GM12878 (cell line): ENCODE data around the gene WNT9A. TPM values are rescaled to one million over a fixed set of nuclear protein-coding genes. Genes with fewer than 3 reads are reported as not detected.

Experiments
- ATAC-seq: fragments of 200-7000 bp; cut with Tn5 transposase; 3 replicates; pipeline ENCODE4 v1.9.1; 2020; ENCODE audit warnings: mild to moderate bottlenecking, moderate library complexity
- BruUV-seq: library from RNA; stranded (reverse); fragments of 400-500 nt; replicated peaks from 2 replicates; lab custom pipeline; 2021; lab: Mats Ljungman, UMichigan
- CTCF ChIA-PET: fragments of 300-600 bp; sonication (Branson Sonifier 250); formaldehyde crosslinking; extraction: SDS; loops from one replicate; lab custom pipeline; 2021; ENCODE audit warnings: inconsistent platforms; lab: Yijun Ruan, JAX
- POLR2A ChIA-PET: fragments of 350-600 bp; formaldehyde crosslinking; extraction: SDS; loops from one replicate; lab custom pipeline; 2021; ENCODE audit warnings: inconsistent platforms; lab: Charles Lee
- RAD21 ChIA-PET: fragments of 300-600 bp; sonication (Branson Sonifier 250); formaldehyde crosslinking; loops from one replicate; lab custom pipeline; 2023; ENCODE audit warnings: antibody characterized with exemption; ENCODE audit not compliant: unreplicated experiment; lab: Charles Lee
- SMC1A ChIA-PET: fragments of 300-600 bp; sonication (Branson Sonifier 250); formaldehyde crosslinking; loops from one replicate; lab custom pipeline; 2023; ENCODE audit not compliant: unreplicated experiment, uncharacterized antibody; lab: Charles Lee
- DNase-seq: peaks from one replicate; pipeline ENCODE4 v3.0.0-alpha.2; 2011; ENCODE audit warnings: low read depth, low spot score
- FAIRE-seq: peaks from 3 replicates; lab custom pipeline; 2011; peaks lifted over from hg19 to GRCh38; lab: Jason Lieb, UNC
- H2AFZ ChIP-seq: 2 replicates; pipeline ENCODE4 v1.6.0; 2011; ENCODE audit warnings: low read depth, low read length, control low read depth; ENCODE audit not compliant: control insufficient read depth
- H3K27ac ChIP-seq: 2 replicates; pipeline ENCODE4 v1.5.1; 2011; ENCODE audit warnings: control low read depth; ENCODE audit not compliant: control insufficient read depth, insufficient read depth
- H3K27me3 ChIP-seq, 2 experiments: replicated peaks in 1 of 2; 2 replicates each; pipeline versions ENCODE4 v1.6.0 to v1.6.1; 2011; ENCODE audit warnings: low read length in 1 of 2; ENCODE audit not compliant: control insufficient read depth in 2 of 2, insufficient read depth in 2 of 2
- H3K36me3 ChIP-seq, 2 experiments: 2 replicates each; pipeline ENCODE4 v1.5.1; 2011; ENCODE audit warnings: low read length in 1 of 2; ENCODE audit not compliant: control insufficient read depth in 2 of 2, insufficient read depth in 2 of 2
- H3K4me1 ChIP-seq: 2 replicates; pipeline ENCODE4 v1.6.1; 2011; ENCODE audit warnings: mild to moderate bottlenecking, low read length, moderate library complexity, mixed read lengths; ENCODE audit not compliant: control insufficient read depth, insufficient read depth
- H3K4me2 ChIP-seq: 2 replicates; pipeline ENCODE4 v1.6.0; 2011; ENCODE audit warnings: control low read depth; ENCODE audit not compliant: control insufficient read depth, insufficient read depth
- H3K4me3 ChIP-seq: fragments of 200-600 bp; sonication (generic); 2 replicates; pipeline ENCODE4 v1.5.1; 2016
- H3K79me2 ChIP-seq: 2 replicates; pipeline ENCODE4 v1.6.0; 2011; ENCODE audit warnings: low read length; ENCODE audit not compliant: control insufficient read depth, insufficient read depth
- H3K9ac ChIP-seq: 2 replicates; pipeline ENCODE4 v1.8.0; 2011; ENCODE audit warnings: low read length, control low read depth, mixed read lengths; ENCODE audit not compliant: control insufficient read depth, insufficient read depth
- H3K9me3 ChIP-seq: replicated peaks from 3 replicates; pipeline ENCODE4 v1.5.1; 2011; ENCODE audit warnings: mild to moderate bottlenecking, low read length; ENCODE audit not compliant: control insufficient read depth, insufficient read depth
- H4K20me1 ChIP-seq: 2 replicates; pipeline ENCODE4 v1.6.0; 2011; ENCODE audit not compliant: control insufficient read depth, insufficient read depth
- BCL11A ChIP-seq: IDR thresholded peaks from 2 replicates; pipeline ENCODE4 v1.6.1; 2011; ENCODE audit warnings: low read depth, low read length
- FOS ChIP-seq: IDR thresholded peaks from 3 replicates; pipeline ENCODE4 v1.6.1; 2011; ENCODE audit warnings: borderline replicate concordance; ENCODE audit not compliant: insufficient read length; ENCODE audit errors: extremely low read depth
- IRF4 ChIP-seq: IDR thresholded peaks from 2 replicates; pipeline ENCODE4 v1.6.1; 2011; ENCODE audit warnings: low read depth, low read length
- SREBF1 ChIP-seq: IDR thresholded peaks from 2 replicates; pipeline ENCODE4 v1.6.1; 2012; ENCODE audit warnings: mild to moderate bottlenecking, low read length
- ZNF217 ChIP-seq: fragments of 450-650 bp; IDR thresholded peaks from 2 replicates; pipeline ENCODE4 v1.6.1; 2017; ENCODE audit warnings: antibody characterized with exemption, mild to moderate bottlenecking
- WGBS: methylation state at CpG from one replicate; pipeline ENCODE4 v1.1.6; 2016; ENCODE audit warnings: low lambda C conversion rate; ENCODE audit not compliant: insufficient replicate concordance, insufficient coverage; ENCODE audit errors: missing lambda C conversion rate; 5-methylcytosine and 5-hydroxymethylcytosine counted together
- in situ Hi-C: fragments of 300-500 bp; cut with MboI; formaldehyde crosslinking; loops from 9 replicates; pipeline ENCODE4 v1.14.3; 2018; ENCODE audit warnings: mixed read lengths
- intact Hi-C: fragments of 100-400 bp; cut with micrococcal nuclease; formaldehyde crosslinking; loops from one replicate; pipeline ENCODE4 v1.14.2; 2022; ENCODE audit not compliant: unreplicated experiment
- polyA plus RNA-seq, 11 experiments: library from polyadenylated mRNA; depleted of rRNA in 4 of 11; unstranded in 6 of 11; stranded (reverse) in 5 of 11; fragments of >200 nt; fragmentation: Nextera tagmentation in 4 of 11; fragmentation: Illumina TruSeq in 1 of 11; extraction: Ambion mirVana in 4 of 11; extraction: Trizol in 1 of 11; gene quantifications; 1 replicate in 1 of 11; 2 replicates in 10 of 11; pipeline versions ENCODE4 v1.2.1 to v1.2.3, GENCODE V29; 2011 to 2016; ENCODE audit warnings: inconsistent platforms in 2 of 11, missing spikeins in 2 of 11, low read depth in 1 of 11
- total RNA-seq, 4 experiments: library from RNA; depleted of rRNA in 3 of 4; stranded (reverse); fragments of >200 nt in 3 of 4; fragmentation: Illumina TruSeq in 1 of 4; extraction: Trizol in 1 of 4; gene quantifications; 2 replicates each; pipeline versions ENCODE4 v1.2.1 to v1.2.3, GENCODE V29; 2013 to 2021
- TF ChIP-seq, protein P1 (sequence below): fragments of 450-650 bp; IDR thresholded peaks from 2 replicates; pipeline ENCODE4 v1.6.1; 2017; ENCODE audit warnings: mild to moderate bottlenecking, moderate library complexity
- TF ChIP-seq, protein P2 (sequence below): IDR thresholded peaks from 2 replicates; pipeline ENCODE4 v1.6.1; 2011; ENCODE audit warnings: low read depth, low read length, improper control_type of control experiment, borderline replicate concordance
- TF ChIP-seq, protein P3 (sequence below): IDR thresholded peaks from 2 replicates; pipeline ENCODE4 v1.6.1; 2012; ENCODE audit warnings: mild to moderate bottlenecking, low read depth, low read length
- TF ChIP-seq, protein P4 (sequence below): fragments of 450-650 bp; IDR thresholded peaks from 2 replicates; pipeline ENCODE4 v1.6.1; 2017; ENCODE audit warnings: mild to moderate bottlenecking, moderate library complexity

WNT9A gene
- total and polyA plus RNA-seq, 10 of the 15 experiments (the other 5 are each of a cell fraction or from before 2014, with no cell fraction given): not detected

DNA sequence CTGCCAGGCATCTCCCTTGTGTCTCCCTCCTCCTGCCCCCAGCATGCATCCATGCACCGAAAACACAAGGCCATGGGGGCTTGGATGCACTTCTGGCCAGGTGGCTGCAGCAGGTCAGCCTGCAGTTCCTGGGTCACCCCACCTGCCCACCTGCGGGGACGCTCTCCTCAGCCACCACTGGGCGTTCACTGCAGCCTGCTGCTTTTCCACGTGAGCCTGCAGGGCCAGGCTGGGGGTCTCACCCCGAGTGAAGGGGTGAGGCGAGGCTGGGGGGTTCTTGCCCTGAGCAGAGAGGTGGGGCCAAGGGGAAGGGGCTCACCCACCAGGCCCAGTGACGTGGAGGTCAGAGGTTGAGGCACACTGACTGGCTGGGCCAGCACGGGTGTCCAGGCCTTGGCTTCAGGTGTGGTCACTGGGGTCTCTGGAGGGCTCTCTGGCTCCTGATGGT is 64.6 kb downstream of the WNT9A start (continued):
- TF ChIP-seq, protein P1, sequence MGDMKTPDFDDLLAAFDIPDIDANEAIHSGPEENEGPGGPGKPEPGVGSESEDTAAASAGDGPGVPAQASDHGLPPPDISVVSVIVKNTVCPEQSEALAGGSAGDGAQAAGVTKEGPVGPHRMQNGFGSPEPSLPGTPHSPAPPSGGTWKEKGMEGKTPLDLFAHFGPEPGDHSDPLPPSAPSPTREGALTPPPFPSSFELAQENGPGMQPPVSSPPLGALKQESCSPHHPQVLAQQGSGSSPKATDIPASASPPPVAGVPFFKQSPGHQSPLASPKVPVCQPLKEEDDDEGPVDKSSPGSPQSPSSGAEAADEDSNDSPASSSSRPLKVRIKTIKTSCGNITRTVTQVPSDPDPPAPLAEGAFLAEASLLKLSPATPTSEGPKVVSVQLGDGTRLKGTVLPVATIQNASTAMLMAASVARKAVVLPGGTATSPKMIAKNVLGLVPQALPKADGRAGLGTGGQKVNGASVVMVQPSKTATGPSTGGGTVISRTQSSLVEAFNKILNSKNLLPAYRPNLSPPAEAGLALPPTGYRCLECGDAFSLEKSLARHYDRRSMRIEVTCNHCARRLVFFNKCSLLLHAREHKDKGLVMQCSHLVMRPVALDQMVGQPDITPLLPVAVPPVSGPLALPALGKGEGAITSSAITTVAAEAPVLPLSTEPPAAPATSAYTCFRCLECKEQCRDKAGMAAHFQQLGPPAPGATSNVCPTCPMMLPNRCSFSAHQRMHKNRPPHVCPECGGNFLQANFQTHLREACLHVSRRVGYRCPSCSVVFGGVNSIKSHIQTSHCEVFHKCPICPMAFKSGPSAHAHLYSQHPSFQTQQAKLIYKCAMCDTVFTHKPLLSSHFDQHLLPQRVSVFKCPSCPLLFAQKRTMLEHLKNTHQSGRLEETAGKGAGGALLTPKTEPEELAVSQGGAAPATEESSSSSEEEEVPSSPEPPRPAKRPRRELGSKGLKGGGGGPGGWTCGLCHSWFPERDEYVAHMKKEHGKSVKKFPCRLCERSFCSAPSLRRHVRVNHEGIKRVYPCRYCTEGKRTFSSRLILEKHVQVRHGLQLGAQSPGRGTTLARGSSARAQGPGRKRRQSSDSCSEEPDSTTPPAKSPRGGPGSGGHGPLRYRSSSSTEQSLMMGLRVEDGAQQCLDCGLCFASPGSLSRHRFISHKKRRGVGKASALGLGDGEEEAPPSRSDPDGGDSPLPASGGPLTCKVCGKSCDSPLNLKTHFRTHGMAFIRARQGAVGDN: no peak
- TF ChIP-seq, protein P2, sequence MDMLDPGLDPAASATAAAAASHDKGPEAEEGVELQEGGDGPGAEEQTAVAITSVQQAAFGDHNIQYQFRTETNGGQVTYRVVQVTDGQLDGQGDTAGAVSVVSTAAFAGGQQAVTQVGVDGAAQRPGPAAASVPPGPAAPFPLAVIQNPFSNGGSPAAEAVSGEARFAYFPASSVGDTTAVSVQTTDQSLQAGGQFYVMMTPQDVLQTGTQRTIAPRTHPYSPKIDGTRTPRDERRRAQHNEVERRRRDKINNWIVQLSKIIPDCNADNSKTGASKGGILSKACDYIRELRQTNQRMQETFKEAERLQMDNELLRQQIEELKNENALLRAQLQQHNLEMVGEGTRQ: no peak
- TF ChIP-seq FOS: no peak
- no peak for TF ChIP-seq SREBF1
- TF ChIP-seq, all 136 proteins: peak for 0

DNA sequence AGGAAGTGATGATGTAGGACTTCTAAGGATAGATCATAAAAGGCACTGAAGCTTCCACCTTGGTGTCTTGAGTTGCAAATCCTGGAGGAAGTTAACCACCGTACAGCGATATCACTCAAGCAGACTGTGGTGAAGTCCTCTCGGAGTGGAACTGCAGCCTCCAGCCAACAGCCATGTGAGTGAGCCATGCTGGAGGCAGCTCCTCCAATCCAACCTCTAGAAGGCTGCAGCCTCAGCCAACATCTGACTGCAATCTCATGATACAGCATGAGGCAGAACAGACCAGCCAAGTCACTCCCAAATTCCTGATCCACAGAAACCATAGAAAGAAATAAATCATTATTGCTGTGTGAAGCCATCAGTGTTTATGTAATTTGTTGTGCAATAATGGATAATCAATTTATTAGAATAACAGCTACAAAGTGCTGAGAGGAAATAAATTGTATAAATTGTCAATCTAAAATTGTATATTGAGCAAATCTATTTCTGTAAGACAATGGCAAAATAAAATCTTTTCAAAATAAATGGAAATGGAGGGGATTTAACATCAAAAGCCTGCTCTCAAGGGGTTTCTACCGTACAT is 67.3 kb downstream of the WNT9A start:
- Histone ChIP-seq H3K4me3 (no peak overlapping the region), H3K9me3 (no peaks in the 10 kb centered on the region), H3K27ac (no peak overlapping the region), H2AFZ (no peak overlapping the region), H3K79me2 (no peaks in the 10 kb centered on the region), H3K4me1 (no peaks in the 10 kb centered on the region), H4K20me1 (no peaks in the 10 kb centered on the region), H3K4me2 (no peak overlapping the region), H3K36me3 (no peaks in the 10 kb centered on the region), H3K9ac (no peak overlapping the region), H3K27me3 (no peaks in the 10 kb centered on the region)
- ChIA-PET SMC1A (no interaction called here), RAD21 (no interaction called here), CTCF (no interaction called here), POLR2A (no interaction called here)
- BruUV-seq: no TSS peak
- no peak for FAIRE-seq
- no peak for ATAC-seq
- in situ Hi-C loops: no loop called here
- 50% methylated on average over 4 of the region's 4 CpGs for WGBS
- no peak for DNase-seq
- intact Hi-C loops: no loop called here
- TF ChIP-seq, protein P3, sequence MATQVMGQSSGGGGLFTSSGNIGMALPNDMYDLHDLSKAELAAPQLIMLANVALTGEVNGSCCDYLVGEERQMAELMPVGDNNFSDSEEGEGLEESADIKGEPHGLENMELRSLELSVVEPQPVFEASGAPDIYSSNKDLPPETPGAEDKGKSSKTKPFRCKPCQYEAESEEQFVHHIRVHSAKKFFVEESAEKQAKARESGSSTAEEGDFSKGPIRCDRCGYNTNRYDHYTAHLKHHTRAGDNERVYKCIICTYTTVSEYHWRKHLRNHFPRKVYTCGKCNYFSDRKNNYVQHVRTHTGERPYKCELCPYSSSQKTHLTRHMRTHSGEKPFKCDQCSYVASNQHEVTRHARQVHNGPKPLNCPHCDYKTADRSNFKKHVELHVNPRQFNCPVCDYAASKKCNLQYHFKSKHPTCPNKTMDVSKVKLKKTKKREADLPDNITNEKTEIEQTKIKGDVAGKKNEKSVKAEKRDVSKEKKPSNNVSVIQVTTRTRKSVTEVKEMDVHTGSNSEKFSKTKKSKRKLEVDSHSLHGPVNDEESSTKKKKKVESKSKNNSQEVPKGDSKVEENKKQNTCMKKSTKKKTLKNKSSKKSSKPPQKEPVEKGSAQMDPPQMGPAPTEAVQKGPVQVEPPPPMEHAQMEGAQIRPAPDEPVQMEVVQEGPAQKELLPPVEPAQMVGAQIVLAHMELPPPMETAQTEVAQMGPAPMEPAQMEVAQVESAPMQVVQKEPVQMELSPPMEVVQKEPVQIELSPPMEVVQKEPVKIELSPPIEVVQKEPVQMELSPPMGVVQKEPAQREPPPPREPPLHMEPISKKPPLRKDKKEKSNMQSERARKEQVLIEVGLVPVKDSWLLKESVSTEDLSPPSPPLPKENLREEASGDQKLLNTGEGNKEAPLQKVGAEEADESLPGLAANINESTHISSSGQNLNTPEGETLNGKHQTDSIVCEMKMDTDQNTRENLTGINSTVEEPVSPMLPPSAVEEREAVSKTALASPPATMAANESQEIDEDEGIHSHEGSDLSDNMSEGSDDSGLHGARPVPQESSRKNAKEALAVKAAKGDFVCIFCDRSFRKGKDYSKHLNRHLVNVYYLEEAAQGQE: no peak
- TF ChIP-seq IRF4 (no peak), BCL11A (no peak), ZNF217 (no peak)
- TF ChIP-seq, protein P4, sequence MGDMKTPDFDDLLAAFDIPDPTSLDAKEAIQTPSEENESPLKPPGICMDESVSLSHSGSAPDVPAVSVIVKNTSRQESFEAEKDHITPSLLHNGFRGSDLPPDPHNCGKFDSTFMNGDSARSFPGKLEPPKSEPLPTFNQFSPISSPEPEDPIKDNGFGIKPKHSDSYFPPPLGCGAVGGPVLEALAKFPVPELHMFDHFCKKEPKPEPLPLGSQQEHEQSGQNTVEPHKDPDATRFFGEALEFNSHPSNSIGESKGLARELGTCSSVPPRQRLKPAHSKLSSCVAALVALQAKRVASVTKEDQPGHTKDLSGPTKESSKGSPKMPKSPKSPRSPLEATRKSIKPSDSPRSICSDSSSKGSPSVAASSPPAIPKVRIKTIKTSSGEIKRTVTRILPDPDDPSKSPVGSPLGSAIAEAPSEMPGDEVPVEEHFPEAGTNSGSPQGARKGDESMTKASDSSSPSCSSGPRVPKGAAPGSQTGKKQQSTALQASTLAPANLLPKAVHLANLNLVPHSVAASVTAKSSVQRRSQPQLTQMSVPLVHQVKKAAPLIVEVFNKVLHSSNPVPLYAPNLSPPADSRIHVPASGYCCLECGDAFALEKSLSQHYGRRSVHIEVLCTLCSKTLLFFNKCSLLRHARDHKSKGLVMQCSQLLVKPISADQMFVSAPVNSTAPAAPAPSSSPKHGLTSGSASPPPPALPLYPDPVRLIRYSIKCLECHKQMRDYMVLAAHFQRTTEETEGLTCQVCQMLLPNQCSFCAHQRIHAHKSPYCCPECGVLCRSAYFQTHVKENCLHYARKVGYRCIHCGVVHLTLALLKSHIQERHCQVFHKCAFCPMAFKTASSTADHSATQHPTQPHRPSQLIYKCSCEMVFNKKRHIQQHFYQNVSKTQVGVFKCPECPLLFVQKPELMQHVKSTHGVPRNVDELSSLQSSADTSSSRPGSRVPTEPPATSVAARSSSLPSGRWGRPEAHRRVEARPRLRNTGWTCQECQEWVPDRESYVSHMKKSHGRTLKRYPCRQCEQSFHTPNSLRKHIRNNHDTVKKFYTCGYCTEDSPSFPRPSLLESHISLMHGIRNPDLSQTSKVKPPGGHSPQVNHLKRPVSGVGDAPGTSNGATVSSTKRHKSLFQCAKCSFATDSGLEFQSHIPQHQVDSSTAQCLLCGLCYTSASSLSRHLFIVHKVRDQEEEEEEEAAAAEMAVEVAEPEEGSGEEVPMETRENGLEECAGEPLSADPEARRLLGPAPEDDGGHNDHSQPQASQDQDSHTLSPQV: no peak
